ENCODE data around the gene SFXN4. TPM values are rescaled to one million over a fixed set of nuclear protein-coding genes. Genes with fewer than 3 reads are reported as not detected.

The SFXN4 gene
- total and polyA plus RNA-seq, 2 of the 13 experiments (the other 11 are each of a cell fraction or from before 2014, with no cell fraction given): 47.7 to 64.9 TPM

DNA sequence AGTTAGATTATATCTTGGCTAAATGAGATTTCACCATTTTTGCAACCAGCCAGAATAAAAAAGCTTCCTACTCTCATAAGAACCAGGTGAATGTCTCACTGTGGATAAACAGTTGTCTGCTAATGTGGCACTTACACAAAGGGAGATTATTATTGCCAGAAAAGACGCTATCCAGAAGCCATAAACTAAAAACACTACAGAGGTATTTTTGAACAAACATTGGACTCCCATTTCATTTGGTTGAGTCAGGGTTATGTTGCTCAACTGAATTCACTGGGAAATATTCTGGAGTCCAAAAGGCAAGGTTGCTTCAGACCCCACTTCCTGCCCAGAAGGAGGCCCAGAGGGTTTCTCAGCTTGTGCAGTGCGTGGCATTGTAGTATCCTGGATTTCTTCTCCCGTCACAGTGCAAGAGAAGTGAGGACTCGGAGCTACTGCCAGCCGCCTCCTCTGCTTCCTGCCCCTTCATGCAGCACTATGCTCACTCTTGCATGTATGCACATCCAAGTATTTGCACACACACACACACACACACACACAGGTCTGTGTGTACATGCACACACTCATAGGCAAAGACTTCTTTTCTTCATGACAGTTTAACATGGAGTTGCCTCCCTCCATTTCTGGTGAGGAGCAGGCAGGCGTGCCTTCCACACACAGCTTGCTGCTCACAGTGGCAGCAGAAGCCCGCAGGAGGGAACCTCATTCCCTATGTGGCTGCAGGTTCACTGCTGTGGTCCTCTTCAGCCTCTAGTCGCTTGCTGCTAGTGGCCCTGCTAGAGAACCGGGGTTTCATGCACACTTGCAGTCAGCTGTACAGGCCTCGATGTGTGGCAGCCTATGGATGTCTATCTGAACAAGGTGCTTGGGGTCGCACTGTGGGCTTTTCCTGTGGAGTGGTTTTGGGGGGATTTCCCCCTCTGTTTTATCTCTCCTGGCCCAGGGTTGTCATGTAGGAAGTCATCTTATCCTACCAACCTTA is 51.5 kb downstream of the SFXN4 start (continued):
- TF ChIP-seq, protein P1, sequence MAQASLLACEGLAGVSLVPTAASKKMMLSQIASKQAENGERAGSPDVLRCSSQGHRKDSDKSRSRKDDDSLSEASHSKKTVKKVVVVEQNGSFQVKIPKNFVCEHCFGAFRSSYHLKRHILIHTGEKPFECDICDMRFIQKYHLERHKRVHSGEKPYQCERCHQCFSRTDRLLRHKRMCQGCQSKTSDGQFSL (CRISPR knock-in tag; IDR thresholded peaks at IDR 0.05): no peak
- TF ChIP-seq POLR2A (IDR thresholded peaks at IDR 0.05; ENCODE audit: insufficient read depth in 1 of 2, low read depth in 2 of 2, low read length in 2 of 2) (peak; percentile 46 to 78; a peak in 2 of 4 replicates), ZNF329 (CRISPR knock-in tag; IDR thresholded peaks at IDR 0.05; ENCODE audit: low read depth) (no peak), HDAC1 (CRISPR knock-in tag; IDR thresholded peaks at IDR 0.05) (peak; percentile 91), SPEN (CRISPR knock-in tag; IDR thresholded peaks at IDR 0.05; ENCODE audit: low read depth) (peak; percentile 43; the same call in 1 of the 2 replicates), JARID2 (CRISPR knock-in tag; IDR thresholded peaks at IDR 0.05; ENCODE audit: insufficient replicate concordance) (no peak), ATF7-NPFF (CRISPR knock-in tag; IDR thresholded peaks at IDR 0.05; ENCODE audit: low read depth) (no peak), SNAPC2 (CRISPR knock-in tag; IDR thresholded peaks at IDR 0.05) (no peak), HOXA3 (CRISPR knock-in tag; IDR thresholded peaks at IDR 0.05) (peak; percentile 72), ZNF556 (CRISPR knock-in tag; IDR thresholded peaks at IDR 0.05; ENCODE audit: borderline replicate concordance) (no peak), ZNF225 (CRISPR knock-in tag; IDR thresholded peaks at IDR 0.05) (no peak), DNMT3B (CRISPR knock-in tag; conservative IDR thresholded peaks at IDR 0.05) (0 out of 2 replicates have a peak, but pooled peaks have one; percentile 51), ZFX (CRISPR knock-in tag; IDR thresholded peaks at IDR 0.05; ENCODE audit: low read depth) (peak; percentile 67; the same call in 1 of the 2 replicates), ZNF790 (CRISPR knock-in tag; IDR thresholded peaks at IDR 0.05; ENCODE audit: borderline replicate concordance) (peak; percentile 79; the same call in 1 of the 2 replicates), EZH2 (conservative IDR thresholded peaks at IDR 0.05; ENCODE audit: low read depth, low read length) (no peak), SIX1 (CRISPR knock-in tag; IDR thresholded peaks at IDR 0.05; ENCODE audit: borderline replicate concordance) (peak; percentile 68; the same call in 1 of the 2 replicates), MIER3 (CRISPR knock-in tag; IDR thresholded peaks at IDR 0.05; ENCODE audit: borderline replicate concordance) (peak; percentile 82; the same call in 1 of the 2 replicates), ZNF441 (CRISPR knock-in tag; IDR thresholded peaks at IDR 0.05; ENCODE audit: borderline replicate concordance) (no peak), GZF1 (CRISPR knock-in tag; IDR thresholded peaks at IDR 0.05) (no peak)
- TF ChIP-seq, protein P2, sequence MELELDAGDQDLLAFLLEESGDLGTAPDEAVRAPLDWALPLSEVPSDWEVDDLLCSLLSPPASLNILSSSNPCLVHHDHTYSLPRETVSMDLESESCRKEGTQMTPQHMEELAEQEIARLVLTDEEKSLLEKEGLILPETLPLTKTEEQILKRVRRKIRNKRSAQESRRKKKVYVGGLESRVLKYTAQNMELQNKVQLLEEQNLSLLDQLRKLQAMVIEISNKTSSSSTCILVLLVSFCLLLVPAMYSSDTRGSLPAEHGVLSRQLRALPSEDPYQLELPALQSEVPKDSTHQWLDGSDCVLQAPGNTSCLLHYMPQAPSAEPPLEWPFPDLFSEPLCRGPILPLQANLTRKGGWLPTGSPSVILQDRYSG (CRISPR knock-in tag; IDR thresholded peaks at IDR 0.05): no peak
- TF ChIP-seq, protein P3, sequence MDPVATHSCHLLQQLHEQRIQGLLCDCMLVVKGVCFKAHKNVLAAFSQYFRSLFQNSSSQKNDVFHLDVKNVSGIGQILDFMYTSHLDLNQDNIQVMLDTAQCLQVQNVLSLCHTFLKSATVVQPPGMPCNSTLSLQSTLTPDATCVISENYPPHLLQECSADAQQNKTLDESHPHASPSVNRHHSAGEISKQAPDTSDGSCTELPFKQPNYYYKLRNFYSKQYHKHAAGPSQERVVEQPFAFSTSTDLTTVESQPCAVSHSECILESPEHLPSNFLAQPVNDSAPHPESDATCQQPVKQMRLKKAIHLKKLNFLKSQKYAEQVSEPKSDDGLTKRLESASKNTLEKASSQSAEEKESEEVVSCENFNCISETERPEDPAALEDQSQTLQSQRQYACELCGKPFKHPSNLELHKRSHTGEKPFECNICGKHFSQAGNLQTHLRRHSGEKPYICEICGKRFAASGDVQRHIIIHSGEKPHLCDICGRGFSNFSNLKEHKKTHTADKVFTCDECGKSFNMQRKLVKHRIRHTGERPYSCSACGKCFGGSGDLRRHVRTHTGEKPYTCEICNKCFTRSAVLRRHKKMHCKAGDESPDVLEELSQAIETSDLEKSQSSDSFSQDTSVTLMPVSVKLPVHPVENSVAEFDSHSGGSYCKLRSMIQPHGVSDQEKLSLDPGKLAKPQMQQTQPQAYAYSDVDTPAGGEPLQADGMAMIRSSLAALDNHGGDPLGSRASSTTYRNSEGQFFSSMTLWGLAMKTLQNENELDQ (CRISPR knock-in tag; IDR thresholded peaks at IDR 0.05; ENCODE audit: borderline replicate concordance): no peak
- TF ChIP-seq, protein P4, sequence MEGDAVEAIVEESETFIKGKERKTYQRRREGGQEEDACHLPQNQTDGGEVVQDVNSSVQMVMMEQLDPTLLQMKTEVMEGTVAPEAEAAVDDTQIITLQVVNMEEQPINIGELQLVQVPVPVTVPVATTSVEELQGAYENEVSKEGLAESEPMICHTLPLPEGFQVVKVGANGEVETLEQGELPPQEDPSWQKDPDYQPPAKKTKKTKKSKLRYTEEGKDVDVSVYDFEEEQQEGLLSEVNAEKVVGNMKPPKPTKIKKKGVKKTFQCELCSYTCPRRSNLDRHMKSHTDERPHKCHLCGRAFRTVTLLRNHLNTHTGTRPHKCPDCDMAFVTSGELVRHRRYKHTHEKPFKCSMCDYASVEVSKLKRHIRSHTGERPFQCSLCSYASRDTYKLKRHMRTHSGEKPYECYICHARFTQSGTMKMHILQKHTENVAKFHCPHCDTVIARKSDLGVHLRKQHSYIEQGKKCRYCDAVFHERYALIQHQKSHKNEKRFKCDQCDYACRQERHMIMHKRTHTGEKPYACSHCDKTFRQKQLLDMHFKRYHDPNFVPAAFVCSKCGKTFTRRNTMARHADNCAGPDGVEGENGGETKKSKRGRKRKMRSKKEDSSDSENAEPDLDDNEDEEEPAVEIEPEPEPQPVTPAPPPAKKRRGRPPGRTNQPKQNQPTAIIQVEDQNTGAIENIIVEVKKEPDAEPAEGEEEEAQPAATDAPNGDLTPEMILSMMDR (CRISPR knock-in tag; IDR thresholded peaks at IDR 0.05): no peak
- TF ChIP-seq, protein P5, sequence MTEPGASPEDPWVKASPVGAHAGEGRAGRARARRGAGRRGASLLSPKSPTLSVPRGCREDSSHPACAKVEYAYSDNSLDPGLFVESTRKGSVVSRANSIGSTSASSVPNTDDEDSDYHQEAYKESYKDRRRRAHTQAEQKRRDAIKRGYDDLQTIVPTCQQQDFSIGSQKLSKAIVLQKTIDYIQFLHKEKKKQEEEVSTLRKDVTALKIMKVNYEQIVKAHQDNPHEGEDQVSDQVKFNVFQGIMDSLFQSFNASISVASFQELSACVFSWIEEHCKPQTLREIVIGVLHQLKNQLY (CRISPR knock-in tag; IDR thresholded peaks at IDR 0.05): peak; percentile 60
